Islet precursor cell (in vitro differentiated cells): ENCODE measurements around the gene IL22.
A peak's percentile ranks its signal among the peaks of the same experiment; 100 is the strongest.

Source experiments
- DNase-seq: peaks from one replicate; pipeline ENCODE4 v3.0.0-alpha.2; 2018

IL22 gene

GRCh38 chr12:68253504-68253903 lies at the start of gene IL22:
Gene IL22 (minus strand): TSS chr12:68253604. CDS start chr12:68253448, 156 bp downstream.
- no peak for DNase-seq

DNA sequence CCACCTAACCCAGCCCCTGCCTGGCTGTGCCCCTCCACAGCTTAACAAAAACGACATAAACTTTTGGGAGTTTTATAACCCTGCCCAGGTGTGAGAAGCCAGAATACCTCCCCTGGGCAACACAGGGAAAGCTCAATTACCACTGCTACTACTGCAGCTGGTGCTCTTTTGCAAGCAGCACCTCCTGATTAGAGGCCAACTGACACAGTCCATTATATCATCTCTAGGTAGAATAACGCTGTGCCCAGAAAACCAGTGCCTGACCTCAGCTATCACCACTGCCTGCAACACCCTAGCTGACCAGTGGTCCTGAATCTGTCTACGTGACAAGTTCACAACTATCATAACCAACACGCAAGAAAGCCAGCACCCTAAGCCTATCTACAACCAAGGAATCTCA lies 44.5 kb upstream of the IL22 start:
- DNase-seq, result no peak

- no peak for DNase-seq
Observed at GRCh38 chr12:68294251-68294650, 40.8 kb upstream of the IL22 start.

GRCh38 chr12:68293347-68293746 lies 39.9 kb upstream of the IL22 start:
- no peak for DNase-seq

DNA sequence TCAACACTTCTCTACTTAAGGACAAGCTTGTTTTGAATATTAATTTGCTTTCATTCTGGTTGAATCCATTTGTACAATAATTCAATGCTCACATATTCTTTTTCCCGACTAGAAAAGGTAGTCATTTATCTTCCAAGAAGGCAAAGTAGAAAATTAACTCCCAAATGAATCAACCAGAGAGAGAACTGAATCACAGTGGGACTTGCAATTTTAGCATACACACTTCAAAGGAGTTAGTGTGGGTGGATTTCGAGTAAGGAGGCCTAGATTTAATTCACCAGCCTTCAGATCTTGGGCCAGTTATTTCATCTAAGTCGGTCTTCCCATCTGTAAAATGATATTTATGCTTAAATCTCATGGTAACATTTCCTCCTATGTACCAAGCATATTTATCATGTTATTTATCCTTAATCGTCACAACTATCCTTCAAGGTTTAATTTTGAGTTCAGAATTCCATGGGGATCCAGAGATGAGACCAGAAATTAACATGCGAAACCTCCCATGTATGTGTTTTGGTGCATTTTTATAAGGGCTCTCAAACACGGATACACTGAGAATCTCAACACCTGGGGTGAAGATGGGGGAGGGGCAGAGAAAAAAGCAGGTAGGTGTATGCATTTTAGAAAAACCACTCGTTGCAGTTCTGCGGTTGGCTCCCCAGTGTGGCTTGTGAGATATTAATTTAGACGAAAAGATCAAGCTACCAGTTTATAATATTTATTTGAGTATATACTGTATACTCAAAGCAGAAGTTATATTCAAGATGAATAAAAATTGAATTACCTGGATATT lies 38.9 kb upstream of the IL22 start:
- DNase-seq, result no peak

- no peak for DNase-seq
Observed at GRCh38 chr12:68291396-68292036, 38.1 kb upstream of the IL22 start.

DNA sequence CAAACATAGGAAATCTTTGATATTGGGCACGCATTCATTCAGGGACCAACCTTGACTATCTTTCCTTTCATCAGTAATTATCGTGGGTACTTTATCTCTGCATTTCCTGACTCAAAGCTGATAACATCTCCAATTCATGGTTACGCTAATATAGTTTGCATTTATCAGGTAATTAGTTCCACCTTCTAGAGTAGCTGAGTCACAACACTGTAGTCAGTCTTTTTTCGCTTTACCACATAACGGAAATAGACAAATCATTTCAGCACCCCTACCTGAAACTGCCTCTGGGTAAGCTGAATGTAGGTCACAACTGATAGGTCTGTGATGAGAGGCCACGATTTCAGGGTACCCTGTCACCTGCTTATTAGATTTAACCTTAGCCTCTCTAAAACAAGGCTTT lies 36.7 kb upstream of the IL22 start:
- peak; percentile 24 for DNase-seq

GRCh38 chr12:68287106-68287505 lies 33.7 kb upstream of the IL22 start:
- DNase-seq, result peak; percentile 4

- DNase-seq, result peak; percentile 29
Observed at GRCh38 chr12:68286396-68286795, 33.0 kb upstream of the IL22 start.

GRCh38 chr12:68285541-68285940 lies 32.1 kb upstream of the IL22 start:
- no peak for DNase-seq

GRCh38 chr12:68281322-68282077 lies 28.1 kb upstream of the IL22 start:
- DNase-seq, result no peak

DNA sequence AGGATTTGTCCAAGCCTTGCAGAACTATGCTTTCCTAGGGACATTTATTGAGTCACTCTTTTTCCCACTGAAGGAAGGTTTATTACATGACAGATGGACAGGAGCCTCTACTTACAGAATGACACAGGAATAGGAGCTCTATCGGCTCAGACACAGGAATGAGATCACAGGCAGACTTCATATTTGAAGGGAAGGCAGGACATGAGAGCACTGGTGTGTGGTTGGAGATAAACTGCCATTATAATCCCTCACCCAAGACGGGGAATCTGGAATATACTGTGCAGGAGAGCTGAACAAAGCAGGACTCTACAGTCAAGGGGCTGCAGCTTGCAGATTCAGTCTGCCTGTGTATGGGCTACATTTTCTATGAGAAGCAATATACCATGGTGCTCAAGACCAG lies 26.8 kb upstream of the IL22 start:
- no peak for DNase-seq

GRCh38 chr12:68279227-68280054 lies 26.0 kb upstream of the IL22 start:
- DNase-seq, result no peak

DNA sequence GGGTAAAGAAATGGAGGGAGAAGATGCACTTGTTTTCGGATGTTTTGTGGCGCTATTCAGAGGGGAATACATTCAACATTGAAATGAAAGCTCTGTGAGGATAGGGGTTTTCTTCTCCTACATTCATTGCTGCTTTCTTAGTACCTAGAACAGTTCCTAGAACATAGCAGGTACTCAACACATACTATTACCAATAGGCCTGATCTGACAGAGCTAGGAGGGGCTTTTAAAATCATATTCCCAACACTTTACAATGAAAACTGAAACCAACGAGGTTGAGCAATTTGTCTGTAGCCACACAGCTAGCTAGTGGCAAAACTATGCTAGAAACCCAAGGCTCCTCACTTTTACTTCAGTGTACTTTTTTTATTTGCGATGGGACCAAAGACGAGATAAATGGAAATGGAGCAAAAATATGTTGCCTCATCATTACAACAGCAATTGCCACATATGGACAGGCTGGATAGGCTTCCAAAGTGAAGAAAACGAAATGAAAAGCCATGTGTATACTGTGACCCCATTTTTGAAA lies 23.1 kb upstream of the IL22 start:
- no peak for DNase-seq

DNA sequence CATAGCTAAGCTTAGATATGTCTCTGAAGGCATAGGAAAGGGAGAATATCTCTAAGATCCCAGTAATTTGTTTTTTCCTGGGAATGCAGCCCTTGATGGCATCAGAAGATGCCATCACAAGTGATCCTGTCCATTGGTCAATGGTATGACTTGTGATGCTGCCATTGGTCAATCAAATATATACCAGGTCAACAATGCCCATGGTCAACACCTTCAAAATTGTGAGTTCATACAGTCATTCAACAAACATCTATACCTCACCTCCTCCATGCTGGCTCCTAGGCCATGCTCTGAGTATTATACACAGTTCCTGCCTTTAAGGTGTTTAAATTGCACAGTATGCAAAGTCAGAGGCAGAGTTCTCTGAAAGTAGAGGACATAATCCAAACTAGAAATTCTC lies 19.3 kb upstream of the IL22 start:
- no peak for DNase-seq

DNA sequence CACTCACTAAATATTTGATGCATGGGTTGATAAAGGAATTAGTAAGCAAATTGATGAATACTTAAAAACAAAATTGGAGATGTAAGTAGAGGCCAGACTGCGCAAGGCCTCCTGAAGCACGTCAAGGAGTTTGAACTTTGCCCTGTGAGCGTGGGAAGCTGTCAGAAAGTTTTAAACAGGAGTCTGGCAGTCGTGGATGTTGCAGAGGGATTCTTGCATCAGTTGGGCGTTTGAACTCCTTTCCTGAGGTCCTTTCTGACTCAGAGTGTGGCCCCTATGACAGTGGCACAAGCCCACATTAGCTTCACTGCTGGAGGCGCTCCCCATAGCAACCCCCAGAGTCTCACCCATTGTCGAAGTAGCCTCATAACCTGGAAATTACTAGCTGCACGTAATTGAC lies 17.9 kb upstream of the IL22 start:
- no peak for DNase-seq

- no peak for DNase-seq
Observed at GRCh38 chr12:68270358-68270757, 17.0 kb upstream of the IL22 start.

- no peak for DNase-seq
Observed at GRCh38 chr12:68269779-68270178, 16.4 kb upstream of the IL22 start.

GRCh38 chr12:68268967-68269366 lies 15.6 kb upstream of the IL22 start:
- DNase-seq, result no peak

DNA sequence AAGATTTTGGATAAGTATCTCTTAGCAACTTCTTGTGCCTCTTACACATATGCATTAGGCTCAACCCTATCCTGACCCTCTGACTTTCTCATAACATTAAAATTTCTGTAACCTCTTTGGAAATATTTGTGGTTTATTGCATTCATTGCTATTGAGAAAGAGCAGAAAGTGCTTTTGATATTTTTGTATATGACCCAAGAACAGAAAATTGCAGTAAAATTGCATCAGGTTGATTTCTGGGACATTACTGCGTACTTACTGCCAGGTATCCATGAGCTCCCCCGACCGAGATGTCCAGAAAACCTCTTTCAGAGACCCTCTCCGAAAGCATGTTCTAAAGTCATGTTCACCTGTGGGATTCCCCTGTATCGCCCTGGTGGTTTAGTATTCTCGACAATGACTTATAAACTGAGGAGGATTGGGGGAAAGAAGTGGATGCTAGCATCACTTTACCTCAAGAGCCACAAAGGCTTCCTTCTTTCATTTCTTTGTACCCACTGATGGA lies 14.5 kb upstream of the IL22 start:
- DNase-seq, result no peak

- DNase-seq, result no peak
Observed at GRCh38 chr12:68264857-68265256, 11.5 kb upstream of the IL22 start.

- DNase-seq, result no peak
Observed at GRCh38 chr12:68264158-68264855, 10.9 kb upstream of the IL22 start.
